Measurements from ENCODE around the gene AMZ1.

AMZ1 gene

GRCh38 chr7:2715341-2716231 is 27.6 kb downstream of the AMZ1 start:
- peak; percentile 47 for DNase-seq (ENCODE audit: low read depth)
- no peak overlapping the region for H3K4me3 ChIP-seq (ENCODE audit: low read depth, low read length)
- TF ChIP-seq, protein P1, sequence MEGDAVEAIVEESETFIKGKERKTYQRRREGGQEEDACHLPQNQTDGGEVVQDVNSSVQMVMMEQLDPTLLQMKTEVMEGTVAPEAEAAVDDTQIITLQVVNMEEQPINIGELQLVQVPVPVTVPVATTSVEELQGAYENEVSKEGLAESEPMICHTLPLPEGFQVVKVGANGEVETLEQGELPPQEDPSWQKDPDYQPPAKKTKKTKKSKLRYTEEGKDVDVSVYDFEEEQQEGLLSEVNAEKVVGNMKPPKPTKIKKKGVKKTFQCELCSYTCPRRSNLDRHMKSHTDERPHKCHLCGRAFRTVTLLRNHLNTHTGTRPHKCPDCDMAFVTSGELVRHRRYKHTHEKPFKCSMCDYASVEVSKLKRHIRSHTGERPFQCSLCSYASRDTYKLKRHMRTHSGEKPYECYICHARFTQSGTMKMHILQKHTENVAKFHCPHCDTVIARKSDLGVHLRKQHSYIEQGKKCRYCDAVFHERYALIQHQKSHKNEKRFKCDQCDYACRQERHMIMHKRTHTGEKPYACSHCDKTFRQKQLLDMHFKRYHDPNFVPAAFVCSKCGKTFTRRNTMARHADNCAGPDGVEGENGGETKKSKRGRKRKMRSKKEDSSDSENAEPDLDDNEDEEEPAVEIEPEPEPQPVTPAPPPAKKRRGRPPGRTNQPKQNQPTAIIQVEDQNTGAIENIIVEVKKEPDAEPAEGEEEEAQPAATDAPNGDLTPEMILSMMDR (conservative IDR thresholded peaks at IDR 0.05; ENCODE audit: low read depth, low read length) = no peak

GRCh38 chr7:2716488-2716887 is 28.5 kb downstream of the AMZ1 start:
- TF ChIP-seq, protein P1 (conservative IDR thresholded peaks at IDR 0.05; ENCODE audit: low read depth, low read length) = no peak
- DNase-seq (ENCODE audit: low read depth) = no peak
- no peak overlapping the region for H3K4me3 ChIP-seq (ENCODE audit: low read depth, low read length)

GRCh38 chr7:2716906-2717292 is 28.9 kb downstream of the AMZ1 start:
- no peak overlapping the region for H3K4me3 ChIP-seq (ENCODE audit: low read depth, low read length)
- TF ChIP-seq, protein P1 (conservative IDR thresholded peaks at IDR 0.05; ENCODE audit: low read depth, low read length) = no peak
- no peak for DNase-seq (ENCODE audit: low read depth)

- peak; percentile 73 for DNase-seq (ENCODE audit: low read depth)
- TF ChIP-seq, protein P1 (conservative IDR thresholded peaks at IDR 0.05; ENCODE audit: low read depth, low read length) = no peak
- H3K4me3 ChIP-seq (ENCODE audit: low read depth, low read length) = no peak overlapping the region
These were observed 29.6 kb downstream of the AMZ1 start for GRCh38 chr7:2717293-2718261.

DNA sequence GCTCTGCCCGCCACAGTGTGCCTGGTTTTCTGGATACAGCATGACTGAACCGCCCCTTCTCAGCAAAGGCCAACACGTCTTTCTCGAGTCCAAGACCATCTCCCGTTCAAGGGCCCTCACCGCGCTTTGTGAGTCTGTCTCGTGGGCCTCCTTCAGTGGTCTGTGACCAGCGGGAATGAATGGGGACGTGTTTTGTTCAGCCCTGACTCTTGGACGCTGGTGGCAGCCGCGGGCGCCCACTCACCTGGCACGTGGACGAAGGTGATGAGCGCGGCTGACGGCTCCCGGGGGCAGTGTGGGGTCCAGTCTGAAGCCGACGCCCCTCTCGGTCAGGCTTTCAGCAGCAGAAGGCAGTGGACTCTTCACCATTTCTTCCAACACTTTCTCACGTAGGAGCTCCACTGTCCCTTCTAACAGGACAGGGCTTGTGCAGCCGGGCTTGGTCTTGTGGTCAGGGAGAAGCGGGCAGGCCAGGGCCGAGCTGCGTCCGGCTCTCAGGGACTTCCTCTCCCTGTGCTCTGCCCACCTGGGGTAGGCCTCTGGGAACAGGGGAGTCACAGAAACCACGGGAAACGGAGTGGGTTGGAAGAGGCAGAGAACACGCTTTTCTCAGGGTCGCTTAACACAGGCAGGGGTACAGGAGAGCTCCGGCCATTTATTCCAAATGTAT is 30.4 kb downstream of the AMZ1 start:
- TF ChIP-seq, protein P1 (conservative IDR thresholded peaks at IDR 0.05; ENCODE audit: low read depth, low read length) = no peak
- no peak for DNase-seq (ENCODE audit: low read depth)

GRCh38 chr7:2719007-2719406 is 31.0 kb downstream of the AMZ1 start:
- no peak overlapping the region for H3K4me3 ChIP-seq (ENCODE audit: low read depth, low read length)
- TF ChIP-seq, protein P1 (conservative IDR thresholded peaks at IDR 0.05; ENCODE audit: low read depth, low read length) = peak; percentile 51
- no peak for DNase-seq (ENCODE audit: low read depth)

More for the DNA sequence above, 30.4 kb downstream of the AMZ1 start:
- H3K4me3 ChIP-seq (ENCODE audit: low read depth, low read length) = no peak overlapping the region
